22Rv1 (cell line): Measurements from ENCODE around the gene NECAB3.

ENCODE experiments used
- CTCF ChIP-seq: fragments of 450-650 bp; IDR thresholded peaks from 2 replicates; pipeline ENCODE4 v1.5.1; 2017; ENCODE audit warnings: mild to moderate bottlenecking
- ZFX ChIP-seq: fragments of 450-650 bp; IDR thresholded peaks from 2 replicates; pipeline ENCODE4 v1.6.1; 2017; ENCODE audit warnings: antibody characterized with exemption, borderline replicate concordance

- TF ChIP-seq CTCF (no peak), ZFX (no peak)
These were observed 33.4 kb upstream of the NECAB3 start for GRCh38 chr20:33707668-33708067.
